Measurements from ENCODE around the gene KCNK3. TPM values are rescaled to one million over a fixed set of nuclear protein-coding genes. Genes with fewer than 3 reads are reported as not detected.

The KCNK3 gene
- total and polyA plus RNA-seq, 4 donors = 6.2 to 36.0 (median 24.4) TPM

DNA sequence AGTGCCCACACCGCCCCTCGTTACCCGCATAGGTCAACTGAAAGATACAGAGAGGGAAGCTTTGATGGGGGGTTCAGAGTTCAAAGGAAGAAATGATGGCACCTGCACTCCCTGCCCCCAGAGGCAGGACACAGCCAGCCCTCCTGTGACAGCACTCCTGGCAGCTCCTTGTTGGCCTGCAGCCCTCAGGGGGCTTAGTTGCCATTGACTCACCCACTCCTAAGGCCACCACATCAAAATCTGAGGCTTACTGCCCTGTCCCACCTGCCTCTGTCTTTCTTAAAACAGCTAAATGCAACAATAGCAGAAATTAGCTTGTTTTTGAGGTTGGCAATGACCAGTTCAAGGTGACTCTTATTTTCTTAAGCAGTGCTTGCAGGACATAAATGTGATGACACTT lies 39.9 kb downstream of the KCNK3 start:
- H3K27me3 ChIP-seq (ENCODE audit: control insufficient read depth, insufficient read depth, low read length) = no peaks in the 10 kb centered on the region
- H3K4me3 ChIP-seq (ENCODE audit: low read depth, low read length) = no peak overlapping the region
- peaks cover 30% of the 10 kb centered on the region for H3K36me3 ChIP-seq (ENCODE audit: control insufficient read depth, insufficient read depth, low read length)
- peaks cover 24% of the 10 kb centered on the region for H3K4me1 ChIP-seq (ENCODE audit: control insufficient read depth, insufficient read depth, low read length)
- no peak overlapping the region for H3K27ac ChIP-seq (ENCODE audit: low read depth, low read length)
- no peak for DNase-seq (ENCODE audit: low read depth in 4 of 6, low spot score in 6 of 6)
- no peaks in the 10 kb centered on the region for H3K9me3 ChIP-seq (ENCODE audit: control insufficient read depth, insufficient read depth, low read length)
- WGBS (ENCODE audit: insufficient coverage) = 100% methylated on average over 3 of the region's 3 CpGs

DNA sequence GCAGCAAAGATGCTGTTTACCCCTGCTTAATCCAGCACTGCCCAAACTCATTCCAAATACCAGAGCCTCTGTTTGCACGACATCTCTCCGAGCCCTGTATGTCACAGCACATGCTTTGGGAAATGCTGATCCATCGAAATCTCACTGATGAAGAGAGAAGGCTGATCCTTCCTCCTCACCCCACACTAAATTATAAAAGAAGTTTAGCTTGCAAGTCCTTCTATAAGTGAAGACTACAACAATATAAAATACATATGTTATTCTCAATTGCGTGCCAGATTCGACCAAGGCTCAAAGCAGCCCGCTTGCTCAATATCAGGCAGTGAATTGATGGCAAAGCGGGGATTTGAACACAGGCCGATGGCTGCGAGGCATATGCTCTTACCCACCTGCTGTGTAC lies 40.9 kb downstream of the KCNK3 start:
- Histone ChIP-seq H3K4me1 (ENCODE audit: control insufficient read depth, insufficient read depth, low read length) (peaks cover 21% of the 10 kb centered on the region), H3K27ac (ENCODE audit: low read depth, low read length) (no peak overlapping the region), H3K27me3 (ENCODE audit: control insufficient read depth, insufficient read depth, low read length) (no peaks in the 10 kb centered on the region), H3K36me3 (ENCODE audit: control insufficient read depth, insufficient read depth, low read length) (peaks cover 20% of the 10 kb centered on the region), H3K4me3 (ENCODE audit: low read depth, low read length) (no peak overlapping the region), H3K9me3 (ENCODE audit: control insufficient read depth, insufficient read depth, low read length) (no peaks in the 10 kb centered on the region)
- WGBS (ENCODE audit: insufficient coverage) = 86% methylated on average over 5 of the region's 9 CpGs
- no peak for DNase-seq (ENCODE audit: low read depth in 4 of 6, low spot score in 6 of 6)

DNA sequence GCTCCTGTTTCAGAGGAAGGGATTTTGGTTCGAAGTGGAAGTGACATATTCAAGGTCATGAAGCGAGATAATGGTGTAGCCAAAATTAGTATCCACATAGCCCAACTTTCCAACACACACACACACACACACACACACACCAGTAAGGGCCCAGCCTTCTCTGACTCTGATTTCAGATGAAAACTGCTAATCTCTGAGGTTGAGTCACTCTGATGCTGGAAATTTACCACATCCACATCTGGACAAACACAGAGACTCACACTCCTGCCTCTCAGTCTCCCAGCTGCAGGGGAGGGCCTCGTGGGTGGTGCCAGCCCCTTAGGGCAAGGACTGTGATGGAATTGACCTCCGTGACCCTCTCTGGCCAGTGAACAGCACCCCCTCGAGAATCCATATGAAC lies 42.6 kb downstream of the KCNK3 start:
- 71% methylated on average over 3 of the region's 5 CpGs for WGBS (ENCODE audit: insufficient coverage)
- Histone ChIP-seq H3K27ac (ENCODE audit: low read depth, low read length) (no peak overlapping the region), H3K4me1 (ENCODE audit: control insufficient read depth, insufficient read depth, low read length) (peaks cover 19% of the 10 kb centered on the region), H3K4me3 (ENCODE audit: low read depth, low read length) (no peak overlapping the region), H3K9me3 (ENCODE audit: control insufficient read depth, insufficient read depth, low read length) (no peaks in the 10 kb centered on the region), H3K36me3 (ENCODE audit: control insufficient read depth, insufficient read depth, low read length) (peaks cover 10% of the 10 kb centered on the region), H3K27me3 (ENCODE audit: control insufficient read depth, insufficient read depth, low read length) (no peaks in the 10 kb centered on the region)
- DNase-seq (ENCODE audit: low read depth in 4 of 6, low spot score in 6 of 6) = no peak

DNA sequence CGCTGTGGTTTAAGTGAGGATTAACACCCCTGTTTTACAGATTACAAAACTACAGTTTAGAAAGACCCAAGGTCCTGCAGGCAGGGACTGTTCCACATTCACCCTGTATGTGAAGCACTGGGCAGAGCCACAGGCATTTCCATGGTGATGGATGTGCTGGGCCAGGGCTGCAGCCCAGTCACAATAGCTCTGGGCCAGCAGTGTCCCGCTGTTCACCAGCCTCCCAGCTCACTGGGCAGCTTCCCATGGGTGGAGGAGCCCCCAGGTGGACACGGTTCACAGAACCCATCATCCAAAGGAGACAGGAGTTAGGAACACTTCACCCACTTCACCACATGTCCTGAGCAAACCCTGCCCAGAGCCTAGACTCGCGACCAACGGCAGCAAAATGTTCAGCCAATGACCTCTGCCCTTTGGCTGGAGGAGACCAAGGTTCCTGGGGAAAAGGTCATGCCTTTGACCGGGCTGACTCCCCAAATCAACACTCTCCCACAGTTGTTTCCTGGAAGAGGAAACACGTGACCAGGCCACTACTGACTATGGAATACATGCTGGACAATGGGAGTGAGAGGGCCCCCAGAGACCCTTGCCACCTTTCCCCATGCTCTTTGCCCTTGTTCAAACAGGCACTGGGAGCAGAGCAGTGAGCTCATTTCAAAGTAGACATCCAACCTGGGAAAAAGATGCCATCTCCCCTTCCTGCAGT lies 43.5 kb downstream of the KCNK3 start:
- WGBS (ENCODE audit: insufficient coverage) = 23% methylated on average over 6 of the region's 8 CpGs
- DNase-seq (ENCODE audit: low read depth in 4 of 6, low spot score in 6 of 6) = peak in 2 of 6 donors; percentile 42 to 62
- H3K27ac ChIP-seq (ENCODE audit: low read depth, low read length) = peak overlapping the region; percentile 25
- H3K36me3 ChIP-seq (ENCODE audit: control insufficient read depth, insufficient read depth, low read length) = peaks cover under 1% of the 10 kb centered on the region
- H3K4me3 ChIP-seq (ENCODE audit: low read depth, low read length) = no peak overlapping the region
- no peaks in the 10 kb centered on the region for H3K27me3 ChIP-seq (ENCODE audit: control insufficient read depth, insufficient read depth, low read length)
- H3K4me1 ChIP-seq (ENCODE audit: control insufficient read depth, insufficient read depth, low read length) = peaks cover 19% of the 10 kb centered on the region
- no peaks in the 10 kb centered on the region for H3K9me3 ChIP-seq (ENCODE audit: control insufficient read depth, insufficient read depth, low read length)

DNA sequence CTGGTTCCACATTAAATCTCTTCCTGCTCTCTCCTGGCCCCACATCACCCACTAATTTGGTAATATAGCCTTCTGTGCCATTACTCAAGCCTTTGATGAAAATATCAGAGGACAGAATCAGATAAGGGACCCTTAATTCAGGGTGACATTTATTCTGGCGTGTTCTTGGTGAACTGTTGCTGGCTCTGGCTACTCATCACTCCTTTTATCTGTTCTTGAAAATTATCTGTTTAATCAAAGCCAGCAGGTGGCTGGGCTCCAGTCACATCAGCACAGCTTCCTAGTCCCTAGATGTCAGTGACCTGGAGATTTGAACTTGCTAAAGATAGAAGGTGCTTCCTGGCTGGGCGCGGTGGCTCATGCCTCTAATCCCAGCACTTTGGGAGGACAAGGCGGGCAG lies 44.7 kb downstream of the KCNK3 start:
- Histone ChIP-seq H3K27me3 (ENCODE audit: control insufficient read depth, insufficient read depth, low read length) (no peaks in the 10 kb centered on the region), H3K27ac (ENCODE audit: low read depth, low read length) (no peak overlapping the region), H3K4me3 (ENCODE audit: low read depth, low read length) (no peak overlapping the region), H3K36me3 (ENCODE audit: control insufficient read depth, insufficient read depth, low read length) (no peaks in the 10 kb centered on the region), H3K4me1 (ENCODE audit: control insufficient read depth, insufficient read depth, low read length) (peaks cover 19% of the 10 kb centered on the region), H3K9me3 (ENCODE audit: control insufficient read depth, insufficient read depth, low read length) (no peaks in the 10 kb centered on the region)
- 94% methylated on average over 4 of the region's 4 CpGs for WGBS (ENCODE audit: insufficient coverage)
- DNase-seq (ENCODE audit: low read depth in 4 of 6, low spot score in 6 of 6) = no peak

DNA sequence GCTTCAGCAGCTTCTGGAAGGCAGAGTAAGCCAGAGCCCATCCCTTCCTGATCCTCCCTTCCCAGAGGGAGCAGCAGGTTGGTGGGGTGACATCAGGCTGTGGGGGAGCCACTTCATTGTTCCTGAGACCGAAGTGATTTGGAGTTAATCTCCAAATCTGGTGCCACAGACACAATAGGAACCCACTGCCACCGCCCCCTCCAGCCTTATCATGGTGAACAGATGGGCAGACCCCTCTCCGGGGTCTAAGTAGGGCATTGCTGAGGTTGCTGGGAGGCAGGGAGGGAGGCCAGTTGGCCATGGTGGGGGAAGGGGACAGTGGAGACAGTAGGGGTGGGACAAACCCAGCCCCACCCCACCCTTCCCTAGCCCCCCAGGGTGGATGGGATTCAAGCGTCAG lies 46.0 kb downstream of the KCNK3 start:
- 81% methylated on average over 2 of the region's 4 CpGs for WGBS (ENCODE audit: insufficient coverage)
- Histone ChIP-seq H3K4me1 (ENCODE audit: control insufficient read depth, insufficient read depth, low read length) (peaks cover 16% of the 10 kb centered on the region), H3K27me3 (ENCODE audit: control insufficient read depth, insufficient read depth, low read length) (no peaks in the 10 kb centered on the region), H3K4me3 (ENCODE audit: low read depth, low read length) (no peak overlapping the region), H3K9me3 (ENCODE audit: control insufficient read depth, insufficient read depth, low read length) (no peaks in the 10 kb centered on the region), H3K27ac (ENCODE audit: low read depth, low read length) (no peak overlapping the region), H3K36me3 (ENCODE audit: control insufficient read depth, insufficient read depth, low read length) (no peaks in the 10 kb centered on the region)
- DNase-seq (ENCODE audit: low read depth in 4 of 6, low spot score in 6 of 6) = no peak

DNA sequence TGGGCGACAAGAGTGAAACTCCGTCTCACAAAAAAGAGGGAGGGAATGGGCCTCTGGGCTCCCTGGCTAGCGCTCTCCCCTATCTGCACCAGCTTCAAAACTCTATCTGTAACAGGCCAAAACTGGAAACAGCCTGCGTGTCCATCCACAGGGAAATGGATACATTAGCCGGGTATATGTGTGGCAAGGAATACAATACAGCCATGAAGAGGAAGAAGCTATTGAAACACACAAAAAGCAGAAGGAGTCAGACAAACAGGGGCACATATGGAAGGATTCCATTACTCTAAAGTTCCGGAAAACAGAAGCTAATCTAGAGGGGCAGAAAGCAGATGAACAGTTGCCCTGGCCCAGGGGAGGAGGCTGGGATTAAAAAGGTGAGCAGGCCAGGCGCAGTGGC lies 47.0 kb downstream of the KCNK3 start:
- H3K9me3 ChIP-seq (ENCODE audit: control insufficient read depth, insufficient read depth, low read length) = no peaks in the 10 kb centered on the region
- no peak overlapping the region for H3K4me3 ChIP-seq (ENCODE audit: low read depth, low read length)
- no peaks in the 10 kb centered on the region for H3K27me3 ChIP-seq (ENCODE audit: control insufficient read depth, insufficient read depth, low read length)
- H3K36me3 ChIP-seq (ENCODE audit: control insufficient read depth, insufficient read depth, low read length) = no peaks in the 10 kb centered on the region
- H3K27ac ChIP-seq (ENCODE audit: low read depth, low read length) = no peak overlapping the region
- WGBS (ENCODE audit: insufficient coverage) = 96% methylated on average over 6 of the region's 7 CpGs
- peaks cover 14% of the 10 kb centered on the region for H3K4me1 ChIP-seq (ENCODE audit: control insufficient read depth, insufficient read depth, low read length)
- no peak for DNase-seq (ENCODE audit: low read depth in 4 of 6, low spot score in 6 of 6)

DNA sequence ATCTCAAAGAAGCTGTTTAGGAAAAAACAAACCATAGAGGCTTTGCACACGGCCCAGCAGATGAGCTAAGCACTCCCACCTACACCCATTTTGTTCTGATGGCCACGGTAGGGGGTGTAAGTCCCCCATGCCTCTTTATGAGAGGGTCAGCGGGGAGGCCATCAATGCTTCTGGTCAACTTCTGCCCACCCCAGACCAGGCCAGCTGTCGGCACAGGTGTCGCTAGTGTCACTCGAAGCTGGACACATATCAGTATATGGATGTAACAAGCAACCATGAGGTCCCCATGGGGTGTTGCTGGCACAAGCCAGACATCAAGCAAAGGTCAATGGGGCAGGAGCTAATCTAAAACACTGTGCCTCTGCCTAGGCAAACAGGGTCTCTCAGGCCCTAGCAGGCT lies 47.8 kb downstream of the KCNK3 start:
- Histone ChIP-seq H3K4me3 (ENCODE audit: low read depth, low read length) (no peak overlapping the region), H3K4me1 (ENCODE audit: control insufficient read depth, insufficient read depth, low read length) (peaks cover 12% of the 10 kb centered on the region), H3K9me3 (ENCODE audit: control insufficient read depth, insufficient read depth, low read length) (no peaks in the 10 kb centered on the region), H3K27me3 (ENCODE audit: control insufficient read depth, insufficient read depth, low read length) (no peaks in the 10 kb centered on the region), H3K36me3 (ENCODE audit: control insufficient read depth, insufficient read depth, low read length) (no peaks in the 10 kb centered on the region), H3K27ac (ENCODE audit: low read depth, low read length) (no peak overlapping the region)
- WGBS (ENCODE audit: insufficient coverage) = 89% methylated on average over 5 of the region's 6 CpGs
- no peak for DNase-seq (ENCODE audit: low read depth in 4 of 6, low spot score in 6 of 6)

DNA sequence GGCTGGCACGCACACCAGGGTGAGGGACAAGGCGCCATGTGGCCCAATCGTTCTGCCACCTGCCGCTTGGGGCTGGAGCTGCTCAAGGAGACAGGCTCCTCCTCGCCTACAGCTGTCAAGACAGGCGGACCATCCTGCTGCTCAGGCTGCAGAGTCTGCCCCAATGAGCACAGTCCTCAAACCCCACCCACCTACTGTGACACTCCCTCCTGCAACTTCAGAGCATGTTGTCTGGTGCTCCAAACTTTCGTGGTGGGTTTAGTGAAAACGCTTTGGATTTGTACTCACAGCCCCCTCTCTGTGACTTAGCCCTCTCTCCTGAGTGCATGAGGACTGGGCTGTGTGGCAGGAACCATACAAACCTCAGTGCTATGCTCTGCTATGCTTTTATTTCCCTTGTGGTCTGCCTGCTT lies 48.4 kb downstream of the KCNK3 start:
- no peak overlapping the region for H3K27ac ChIP-seq (ENCODE audit: low read depth, low read length)

DNA sequence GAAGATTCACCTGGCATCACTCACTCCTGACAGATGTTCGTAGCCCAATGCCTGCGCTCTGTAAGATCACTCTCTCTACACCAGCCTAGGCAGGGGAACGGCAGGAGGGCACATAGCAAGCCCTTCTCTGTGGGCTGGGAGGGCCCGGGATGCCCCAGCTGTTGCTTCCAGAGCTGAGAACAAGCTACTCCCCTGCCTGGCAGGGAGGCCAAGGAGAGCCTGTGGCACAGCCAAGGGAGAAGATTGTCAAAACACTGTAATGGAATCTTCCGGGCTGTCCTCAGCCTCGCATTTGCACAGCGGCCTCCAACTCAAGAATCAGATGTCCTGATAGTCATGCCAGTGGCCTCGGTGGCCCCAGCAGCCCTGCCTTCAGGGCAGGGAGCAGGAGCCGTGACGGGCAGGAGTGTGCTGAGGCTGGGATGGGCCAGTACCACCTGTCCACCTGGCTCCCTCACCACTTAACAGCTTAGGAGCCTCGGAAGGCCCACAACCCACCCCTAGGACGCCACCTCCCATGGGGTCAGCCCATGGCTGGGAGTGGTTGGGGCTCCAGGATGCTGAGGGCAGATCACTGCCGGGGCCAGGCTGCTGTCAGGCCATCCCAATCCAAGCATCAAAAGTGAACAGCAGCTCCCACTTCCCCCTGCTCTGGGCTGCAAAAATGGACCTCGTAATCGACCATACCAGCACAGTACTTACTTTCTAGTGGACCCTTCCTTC lies 49.7 kb downstream of the KCNK3 start:
- no peaks in the 10 kb centered on the region for H3K9me3 ChIP-seq (ENCODE audit: control insufficient read depth, insufficient read depth, low read length)
- H3K36me3 ChIP-seq (ENCODE audit: control insufficient read depth, insufficient read depth, low read length) = no peaks in the 10 kb centered on the region
- H3K27me3 ChIP-seq (ENCODE audit: control insufficient read depth, insufficient read depth, low read length) = no peaks in the 10 kb centered on the region
- no peak for DNase-seq (ENCODE audit: low read depth in 4 of 6, low spot score in 6 of 6)
- H3K4me1 ChIP-seq (ENCODE audit: control insufficient read depth, insufficient read depth, low read length) = peaks cover 3% of the 10 kb centered on the region
- WGBS (ENCODE audit: insufficient coverage) = 83% methylated on average over 13 of the region's 15 CpGs
- H3K27ac ChIP-seq (ENCODE audit: low read depth, low read length) = no peak overlapping the region
- H3K4me3 ChIP-seq (ENCODE audit: low read depth, low read length) = no peak overlapping the region

More for the DNA sequence above, 48.4 kb downstream of the KCNK3 start:
- Histone ChIP-seq H3K9me3 (ENCODE audit: control insufficient read depth, insufficient read depth, low read length) (no peaks in the 10 kb centered on the region), H3K4me1 (ENCODE audit: control insufficient read depth, insufficient read depth, low read length) (peaks cover 9% of the 10 kb centered on the region), H3K4me3 (ENCODE audit: low read depth, low read length) (no peak overlapping the region), H3K36me3 (ENCODE audit: control insufficient read depth, insufficient read depth, low read length) (no peaks in the 10 kb centered on the region), H3K27me3 (ENCODE audit: control insufficient read depth, insufficient read depth, low read length) (no peaks in the 10 kb centered on the region)
- peak in 1 of 6 donors; percentile 28 for DNase-seq (ENCODE audit: low read depth in 4 of 6, low spot score in 6 of 6)
- WGBS (ENCODE audit: insufficient coverage) = 55% methylated on average over 8 of the region's 8 CpGs
